ENCODE measurements around the gene VPS8.

VPS8 gene

DNA sequence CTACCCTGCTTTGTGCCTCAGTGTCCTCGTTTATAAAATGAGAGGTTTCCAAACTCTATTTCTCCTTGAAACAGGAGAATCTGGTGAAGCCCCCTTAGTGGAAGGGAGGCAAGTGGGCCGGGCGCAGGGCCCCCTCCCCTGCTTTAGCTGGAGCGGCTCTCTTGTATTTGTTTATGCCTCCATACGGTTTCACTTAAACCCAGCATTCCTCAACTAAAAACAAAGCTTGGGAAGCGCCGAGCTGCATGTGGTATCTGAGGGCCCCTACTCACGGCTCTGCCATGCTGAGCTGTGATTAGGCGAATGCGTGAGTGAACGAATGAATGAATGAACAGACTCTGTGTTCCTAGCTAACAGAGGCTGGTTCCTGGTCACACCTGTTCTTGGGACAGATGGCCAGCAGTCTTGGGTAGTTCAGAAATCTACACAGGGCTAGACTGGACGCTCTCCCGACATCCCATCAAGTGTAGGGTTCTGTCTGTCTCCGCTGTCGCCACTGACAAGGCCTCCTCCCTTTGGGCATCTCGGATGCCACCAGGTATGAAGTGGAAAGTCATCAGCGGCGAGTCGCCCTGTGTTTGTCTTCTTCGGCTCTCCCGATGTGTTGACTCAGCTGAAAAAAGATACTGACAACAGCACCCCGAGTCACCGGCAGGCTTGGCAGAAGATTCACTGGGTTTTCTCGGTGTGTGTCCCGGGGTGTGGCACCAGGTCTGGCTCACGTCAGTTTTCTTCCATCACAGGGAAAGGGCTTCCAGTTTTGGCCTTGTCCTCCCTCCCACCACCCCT is 42.4 kb upstream of the VPS8 start:
- DNase-seq (ENCODE audit: low spot score), result no peak
- TF ChIP-seq, protein P1, sequence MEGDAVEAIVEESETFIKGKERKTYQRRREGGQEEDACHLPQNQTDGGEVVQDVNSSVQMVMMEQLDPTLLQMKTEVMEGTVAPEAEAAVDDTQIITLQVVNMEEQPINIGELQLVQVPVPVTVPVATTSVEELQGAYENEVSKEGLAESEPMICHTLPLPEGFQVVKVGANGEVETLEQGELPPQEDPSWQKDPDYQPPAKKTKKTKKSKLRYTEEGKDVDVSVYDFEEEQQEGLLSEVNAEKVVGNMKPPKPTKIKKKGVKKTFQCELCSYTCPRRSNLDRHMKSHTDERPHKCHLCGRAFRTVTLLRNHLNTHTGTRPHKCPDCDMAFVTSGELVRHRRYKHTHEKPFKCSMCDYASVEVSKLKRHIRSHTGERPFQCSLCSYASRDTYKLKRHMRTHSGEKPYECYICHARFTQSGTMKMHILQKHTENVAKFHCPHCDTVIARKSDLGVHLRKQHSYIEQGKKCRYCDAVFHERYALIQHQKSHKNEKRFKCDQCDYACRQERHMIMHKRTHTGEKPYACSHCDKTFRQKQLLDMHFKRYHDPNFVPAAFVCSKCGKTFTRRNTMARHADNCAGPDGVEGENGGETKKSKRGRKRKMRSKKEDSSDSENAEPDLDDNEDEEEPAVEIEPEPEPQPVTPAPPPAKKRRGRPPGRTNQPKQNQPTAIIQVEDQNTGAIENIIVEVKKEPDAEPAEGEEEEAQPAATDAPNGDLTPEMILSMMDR (IDR thresholded peaks at IDR 0.05; ENCODE audit: extremely low read depth, missing control alignments), result no peak

DNA sequence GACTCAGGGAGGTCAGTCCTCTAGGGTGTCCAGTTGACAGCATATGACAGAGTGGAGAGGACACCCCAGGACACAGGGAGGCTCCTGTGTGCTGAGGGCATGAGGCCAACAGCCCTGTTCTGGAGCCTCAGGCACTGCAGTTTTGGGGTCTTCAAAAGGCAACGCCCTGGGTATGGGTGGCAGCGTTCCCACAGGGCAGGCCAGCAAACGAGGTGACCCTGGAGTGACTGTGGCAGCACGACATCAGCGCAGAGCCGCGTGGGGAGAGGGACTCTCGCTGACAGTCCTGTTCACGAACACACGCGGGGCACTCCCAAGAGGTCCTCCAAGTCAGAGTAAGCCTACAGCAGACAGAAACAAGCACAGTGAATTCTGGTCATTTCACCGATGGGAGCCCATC is 41.4 kb upstream of the VPS8 start:
- no peak for DNase-seq (ENCODE audit: low spot score)
- TF ChIP-seq, protein P1 (IDR thresholded peaks at IDR 0.05; ENCODE audit: extremely low read depth, missing control alignments), result no peak

DNA sequence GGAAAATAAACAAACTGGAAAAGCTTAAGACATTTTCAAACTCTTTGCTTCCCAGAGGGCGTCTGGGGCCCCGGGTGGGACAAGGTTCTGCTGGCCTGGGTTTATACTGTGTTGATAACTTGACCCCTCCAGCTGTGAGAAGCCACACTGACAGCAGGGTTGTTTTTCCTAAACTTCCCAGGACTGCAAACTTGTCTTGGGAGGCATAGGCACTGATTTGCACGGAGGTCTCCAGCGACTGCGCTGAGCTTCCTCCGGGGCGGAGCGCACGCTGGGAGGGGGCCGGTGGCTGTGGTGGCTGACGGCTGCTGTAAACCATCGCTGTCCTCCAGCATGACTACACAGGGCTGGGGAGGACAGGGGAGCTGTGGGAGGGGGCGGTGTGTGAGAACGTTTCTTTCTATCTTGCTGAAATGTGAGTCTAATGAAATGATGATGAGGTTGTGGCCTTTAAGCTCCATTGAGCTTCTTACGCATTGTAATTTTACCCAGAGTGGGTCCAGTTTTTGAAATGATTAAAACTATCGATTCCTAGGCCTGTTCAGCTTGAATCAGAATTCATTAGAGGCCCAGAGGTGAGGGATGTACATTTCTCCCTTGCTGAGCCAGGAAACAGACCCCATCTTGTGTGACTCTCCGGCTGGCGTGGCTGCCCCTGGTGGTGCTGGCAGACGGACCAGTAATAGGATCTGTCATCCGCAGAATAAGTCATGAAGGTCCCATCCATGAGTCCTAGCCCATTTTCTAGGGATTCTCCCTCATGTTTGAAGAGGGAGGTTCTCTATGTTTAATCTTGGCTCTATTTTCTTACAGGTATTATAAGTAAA is 40.5 kb upstream of the VPS8 start:
- DNase-seq (ENCODE audit: low spot score), result no peak

DNA sequence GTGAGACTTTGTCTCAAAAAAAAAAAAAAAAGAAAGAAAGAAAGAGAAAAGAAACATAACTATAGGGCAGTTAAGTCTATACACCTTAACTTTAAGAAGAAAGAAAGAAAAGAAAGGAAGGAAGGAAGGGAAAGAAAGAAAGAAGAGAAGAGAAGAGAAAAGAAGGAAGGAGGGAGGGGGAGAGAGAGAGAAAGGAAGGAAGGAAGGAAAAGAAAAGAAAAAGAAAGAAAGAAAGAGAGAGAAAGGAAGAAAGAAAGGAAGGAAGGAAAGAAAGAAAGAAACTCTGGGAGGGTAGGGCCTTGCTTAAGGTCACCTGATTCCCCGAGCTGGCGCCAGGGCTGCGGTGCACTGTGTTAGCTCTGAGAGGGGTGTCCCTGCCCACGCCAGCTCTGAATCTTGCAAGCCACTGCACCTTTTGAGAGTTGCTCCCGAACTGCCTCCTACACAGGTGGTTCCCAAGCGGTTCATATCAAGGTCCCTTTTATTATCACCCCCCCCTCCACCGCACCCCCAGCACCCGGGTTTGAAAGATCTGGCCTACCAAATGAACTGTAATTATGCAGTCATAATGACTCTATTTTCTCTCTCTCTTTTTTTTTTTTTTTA is 39.2 kb upstream of the VPS8 start:
- TF ChIP-seq, protein P1 (IDR thresholded peaks at IDR 0.05; ENCODE audit: extremely low read depth, missing control alignments), result no peak
- no peak for DNase-seq (ENCODE audit: low spot score)

More for the DNA sequence above, 40.5 kb upstream of the VPS8 start:
- TF ChIP-seq, protein P1 (IDR thresholded peaks at IDR 0.05; ENCODE audit: extremely low read depth, missing control alignments), result no peak

DNA sequence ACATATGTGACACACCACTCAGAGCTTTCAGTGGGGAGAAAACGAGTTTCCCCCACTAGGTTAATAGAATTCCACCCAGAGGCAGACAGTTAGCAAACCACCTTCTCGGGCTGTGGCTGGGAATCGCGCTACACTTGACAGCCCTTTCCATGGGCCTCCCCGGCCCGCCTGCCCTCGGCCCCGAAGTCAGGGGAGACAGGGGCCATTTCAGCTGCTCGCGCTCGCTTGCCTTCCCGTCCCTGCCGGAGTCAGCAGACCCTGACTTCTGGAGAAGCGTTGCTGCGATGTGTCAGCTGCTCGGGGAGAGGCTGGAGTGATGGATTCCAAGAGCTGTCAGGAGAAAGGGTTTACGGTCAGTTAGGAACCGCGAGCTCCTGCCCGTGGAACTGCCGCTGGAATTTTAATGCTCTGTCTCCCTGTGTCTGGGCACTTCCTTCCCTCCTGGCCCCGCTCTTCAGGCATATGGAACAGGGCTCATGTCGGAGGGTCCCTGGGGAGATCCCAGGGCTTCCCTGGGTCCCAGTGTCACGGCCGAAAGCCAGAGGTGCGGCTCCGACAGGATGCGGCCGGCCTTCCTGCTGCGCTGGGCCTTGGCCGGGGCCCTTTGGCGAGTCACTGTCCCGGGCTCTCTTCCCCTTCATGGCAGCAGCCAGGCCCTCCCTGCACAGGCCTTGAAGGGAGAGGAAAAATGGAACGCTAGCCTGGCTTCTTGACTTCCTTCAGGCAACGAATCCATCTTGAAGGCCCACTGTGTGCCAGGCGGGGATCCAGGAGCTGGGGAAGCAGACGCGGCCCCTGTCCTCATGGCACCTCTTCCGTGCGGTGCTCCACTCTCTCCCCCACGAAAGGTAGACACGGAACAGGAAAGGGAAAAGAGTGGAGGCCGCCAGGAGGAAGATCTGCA is 38.4 kb upstream of the VPS8 start:
- no peak for DNase-seq (ENCODE audit: low spot score)

DNA sequence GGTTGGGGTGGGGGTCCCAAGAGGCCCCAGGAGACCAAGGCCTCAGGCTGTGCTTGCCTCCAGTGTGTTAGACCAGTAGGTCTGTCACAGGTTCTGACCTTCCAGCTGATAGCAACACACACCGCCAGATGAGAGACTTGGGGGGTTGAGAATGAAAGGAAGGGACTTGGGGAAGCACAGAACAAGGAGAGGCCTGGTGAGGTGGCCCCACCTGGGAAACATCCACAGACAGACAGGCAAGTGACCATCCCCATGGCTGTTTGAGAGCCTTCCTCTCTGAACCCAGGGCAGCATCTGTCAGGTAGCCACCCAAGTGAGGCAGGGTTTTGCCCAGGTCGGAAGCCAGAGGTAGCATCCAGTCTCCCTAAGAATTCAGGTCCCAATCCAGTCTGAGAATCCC is 35.0 kb upstream of the VPS8 start:
- TF ChIP-seq, protein P1 (IDR thresholded peaks at IDR 0.05; ENCODE audit: extremely low read depth, missing control alignments), result no peak
- DNase-seq (ENCODE audit: low spot score), result no peak

More for the DNA sequence above, 38.4 kb upstream of the VPS8 start:
- TF ChIP-seq, protein P1 (IDR thresholded peaks at IDR 0.05; ENCODE audit: extremely low read depth, missing control alignments), result no peak
